ENCODE results near the gene ESPNL.

The ESPNL gene

GRCh38 chr2:238176613-238177012 lies 76.5 kb downstream of the ESPNL start:
- DNase-seq: no peak

- DNase-seq: no peak
These were observed 80.4 kb downstream of the ESPNL start for GRCh38 chr2:238180554-238180953.

GRCh38 chr2:238182362-238182761 lies 82.2 kb downstream of the ESPNL start:
- no peak for DNase-seq
